ENCODE results near the gene REM2. TPM values are rescaled to one million over a fixed set of nuclear protein-coding genes. Genes with fewer than 3 reads are reported as not detected.

The REM2 gene, protein sequence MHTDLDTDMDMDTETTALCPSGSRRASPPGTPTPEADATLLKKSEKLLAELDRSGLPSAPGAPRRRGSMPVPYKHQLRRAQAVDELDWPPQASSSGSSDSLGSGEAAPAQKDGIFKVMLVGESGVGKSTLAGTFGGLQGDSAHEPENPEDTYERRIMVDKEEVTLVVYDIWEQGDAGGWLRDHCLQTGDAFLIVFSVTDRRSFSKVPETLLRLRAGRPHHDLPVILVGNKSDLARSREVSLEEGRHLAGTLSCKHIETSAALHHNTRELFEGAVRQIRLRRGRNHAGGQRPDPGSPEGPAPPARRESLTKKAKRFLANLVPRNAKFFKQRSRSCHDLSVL
- 1 to 10 TPM in 1 of 2 experiments, under 1 TPM in 1; 0.98 to 1.2 TPM for total RNA-seq

DNA sequence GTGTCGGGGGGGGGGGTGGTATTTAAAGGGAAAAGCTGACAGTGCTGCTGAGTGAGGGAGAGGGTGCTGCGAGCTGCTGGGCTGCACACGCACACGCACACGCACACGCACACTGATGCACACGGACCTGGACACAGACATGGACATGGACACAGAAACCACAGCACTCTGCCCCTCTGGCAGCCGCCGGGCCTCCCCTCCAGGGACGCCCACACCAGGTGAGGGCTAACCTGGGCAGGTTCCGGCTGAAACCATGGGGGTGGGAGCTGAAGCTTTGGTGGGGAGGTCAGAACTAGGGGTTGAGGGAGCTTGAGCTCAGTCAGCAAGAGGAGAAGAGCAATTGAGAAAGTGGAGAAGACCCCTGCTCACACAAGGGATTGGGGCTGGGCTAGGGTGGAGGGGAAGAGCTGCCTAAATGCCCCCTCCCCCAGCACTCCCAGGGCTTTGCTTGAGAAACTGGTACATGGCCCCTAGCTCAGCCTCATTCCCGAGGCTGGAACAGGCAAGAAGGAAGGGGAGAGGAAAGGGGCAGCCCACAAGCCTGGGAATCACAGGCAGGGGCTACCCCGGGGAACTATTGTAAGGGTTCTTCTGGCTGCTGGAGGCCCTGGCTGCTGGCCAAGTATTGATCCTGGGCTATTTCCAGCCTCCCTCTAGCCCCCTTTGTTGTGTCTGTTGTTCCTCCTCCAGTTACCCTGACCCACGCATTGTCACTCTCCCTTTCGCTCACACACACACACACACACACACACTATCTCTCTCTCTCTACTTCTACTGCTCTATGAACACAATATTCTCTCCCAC, at the start of gene REM2:
TSS of gene REM2 (plus strand) at position 50 of the 804 bp plus-strand sequence. CDS start at position 116, 66 bp downstream.
- H3K4me3 Mint-ChIP-seq: no peak within 1 kb of the TSS
- DNase-seq: no peak
- ChIA-PET CTCF (interaction anchor here (1.1 to 12.1 kb wide), 5 partner anchors 12 to 326 kb away, joined by 3 to 145 read pairs (median 7); partner anchors contain the start of genes LRP10 and PRMT5), POLR2A (interaction anchor here (1.2 to 9.2 kb wide), 4 partner anchors 10 to 294 kb away, joined by 3 to 115 read pairs (median 10); partner anchors contain the start of genes DAD1, LRP10 and RBM23)
- no peaks in the 10 kb centered on the region for H3K9me3 Mint-ChIP-seq
- peaks cover 23% of the 10 kb centered on the region for H3K27me3 Mint-ChIP-seq
- peaks cover 11% of the 10 kb centered on the region for H3K36me3 Mint-ChIP-seq (ENCODE audit: low read depth)
- H3K4me1 Mint-ChIP-seq: peaks cover 30% of the 10 kb centered on the region
- H3K27ac Mint-ChIP-seq: no peak within 1 kb of the TSS

DNA sequence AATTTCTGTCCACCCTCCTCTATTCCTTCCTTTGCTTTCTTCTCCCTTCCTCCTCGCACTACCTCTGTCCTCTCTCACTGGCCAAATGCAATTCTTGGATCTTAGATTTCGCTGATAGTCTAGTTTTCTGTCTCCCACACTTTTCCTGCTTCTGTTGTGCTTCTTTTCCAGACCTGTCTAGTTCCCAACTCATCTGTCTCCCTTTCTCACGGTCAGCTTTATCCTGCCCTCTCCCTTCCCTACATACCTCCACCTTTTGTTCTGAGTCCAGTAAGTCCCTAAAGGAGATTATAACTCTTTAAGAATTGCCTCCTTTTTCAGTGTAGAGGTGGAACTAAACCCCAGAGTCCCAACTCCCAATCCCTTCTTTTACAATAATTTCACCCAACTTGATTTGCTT, 47.5 kb upstream of the REM2 start:
- peaks cover 15% of the 10 kb centered on the region for H3K27me3 Mint-ChIP-seq
- H3K4me3 Mint-ChIP-seq: no peak overlapping the region
- DNase-seq: no peak
- CTCF ChIA-PET: interaction anchor here (1.2 to 6.4 kb wide), 3 partner anchors 12 to 23 kb away, joined by 3 to 62 read pairs (median 18); no protein-coding TSS in a partner anchor
- peaks cover 40% of the 10 kb centered on the region for H3K36me3 Mint-ChIP-seq (ENCODE audit: low read depth)
- no peak overlapping the region for H3K27ac Mint-ChIP-seq
- POLR2A ChIA-PET: interaction anchor here (1.2 to 1.5 kb wide), 2 partner anchors 36 to 47 kb away, joined by 3 read pairs; partner anchors contain the start of gene LRP10
- H3K4me1 Mint-ChIP-seq: peaks cover 20% of the 10 kb centered on the region
- H3K9me3 Mint-ChIP-seq: no peaks in the 10 kb centered on the region

DNA sequence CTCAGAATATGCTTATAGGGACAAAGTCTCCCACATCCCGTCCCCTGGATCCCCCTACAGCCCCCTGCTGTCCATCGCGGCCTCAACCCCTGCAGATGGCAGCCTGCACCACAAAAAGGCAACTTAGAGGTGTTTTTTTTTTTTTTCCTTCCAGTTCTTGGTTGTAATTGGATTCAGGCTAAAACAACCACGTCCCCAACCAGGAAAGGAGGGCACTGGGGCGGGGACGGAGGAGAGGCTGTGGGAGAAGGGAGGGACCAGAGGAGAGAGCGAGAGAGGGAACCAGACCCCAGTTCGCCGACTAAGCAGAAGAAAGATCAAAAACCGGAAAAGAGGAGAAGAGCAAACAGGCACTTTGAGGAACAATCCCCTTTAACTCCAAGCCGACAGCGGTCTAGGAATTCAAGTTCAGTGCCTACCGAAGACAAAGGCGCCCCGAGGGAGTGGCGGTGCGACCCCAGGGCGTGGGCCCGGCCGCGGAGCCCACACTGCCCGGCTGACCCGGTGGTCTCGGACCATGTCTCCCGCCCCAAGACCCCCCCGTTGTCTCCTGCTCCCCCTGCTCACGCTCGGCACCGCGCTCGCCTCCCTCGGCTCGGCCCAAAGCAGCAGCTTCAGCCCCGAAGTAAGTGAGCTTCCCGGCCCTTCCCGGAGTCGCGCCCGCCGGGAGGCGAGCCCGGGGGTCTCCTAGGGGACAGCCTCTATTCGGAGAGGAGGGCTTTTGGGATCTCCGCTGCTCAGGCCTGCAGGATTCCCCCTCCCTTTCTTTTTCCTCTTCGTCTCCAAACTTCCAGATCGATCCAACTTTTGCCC, 46.5 kb upstream of the REM2 start, which contains the start of gene MMP14:
TSS of gene MMP14 (plus strand) at position 285 of the 813 bp plus-strand sequence. CDS start at position 518, 233 bp downstream.
- H3K27me3 Mint-ChIP-seq: peaks cover 15% of the 10 kb centered on the region
- DNase-seq: no peak
- no peaks in the 10 kb centered on the region for H3K9me3 Mint-ChIP-seq
- H3K27ac Mint-ChIP-seq: no peak within 1 kb of the TSS
- no peak within 1 kb of the TSS for H3K4me3 Mint-ChIP-seq
- peaks cover 35% of the 10 kb centered on the region for H3K36me3 Mint-ChIP-seq (ENCODE audit: low read depth)
- POLR2A ChIA-PET: interaction anchor here (0.8 kb wide), 1 partner anchor 35 kb away, joined by 3 read pairs; the partner anchor contains the start of gene LRP10
- H3K4me1 Mint-ChIP-seq: peaks cover 11% of the 10 kb centered on the region
- CTCF ChIA-PET: interaction anchor here (0.6 to 6.4 kb wide), 3 partner anchors 13 to 64 kb away, joined by 3 to 62 read pairs (median 4); no protein-coding TSS in a partner anchor

DNA sequence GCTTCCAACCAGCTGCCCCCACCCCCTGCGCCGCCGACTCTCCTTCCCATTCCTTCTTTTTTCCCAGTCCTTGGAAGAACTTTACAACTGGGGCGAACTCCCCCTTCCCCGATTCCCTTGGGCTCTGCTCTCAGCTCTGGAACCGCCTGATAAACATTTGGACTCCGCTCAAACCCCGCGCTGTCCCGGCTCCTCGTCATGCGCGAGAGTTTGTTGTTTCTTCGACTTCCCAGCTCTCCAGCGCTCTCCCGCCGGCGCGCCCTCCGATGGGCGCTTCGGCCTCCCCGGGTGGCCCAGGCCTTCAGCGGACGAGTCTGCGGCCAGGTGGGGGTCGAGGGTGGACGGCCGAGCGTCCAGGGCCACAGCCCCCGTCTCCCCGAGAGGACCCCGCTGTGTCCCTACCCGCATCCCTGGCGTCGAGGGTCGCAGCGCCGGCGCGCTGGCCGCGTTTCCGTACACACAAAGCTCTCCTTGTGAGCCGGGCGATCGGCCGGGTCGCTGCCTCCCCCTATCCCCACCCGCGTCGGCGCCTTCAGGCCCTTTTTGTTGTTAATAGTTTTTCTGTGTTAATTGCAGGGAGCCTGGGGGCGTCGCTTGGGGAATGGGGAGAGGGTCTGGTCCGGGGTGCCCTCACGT, 45.8 kb upstream of the REM2 start:
- Mint-ChIP-seq H3K27me3 (peaks cover 15% of the 10 kb centered on the region), H3K36me3 (ENCODE audit: low read depth) (peaks cover 30% of the 10 kb centered on the region), H3K9me3 (no peaks in the 10 kb centered on the region), H3K4me3 (no peak overlapping the region), H3K27ac (no peak overlapping the region), H3K4me1 (peaks cover 7% of the 10 kb centered on the region)
- CTCF ChIA-PET: interaction anchor here (1.2 to 6.4 kb wide), 2 partner anchors 14 to 16 kb away, joined by 3 to 62 read pairs; no protein-coding TSS in a partner anchor
- POLR2A ChIA-PET: interaction anchor here (0.8 kb wide), 1 partner anchor 34 kb away, joined by 3 read pairs; the partner anchor contains the start of gene LRP10
- no peak for DNase-seq

DNA sequence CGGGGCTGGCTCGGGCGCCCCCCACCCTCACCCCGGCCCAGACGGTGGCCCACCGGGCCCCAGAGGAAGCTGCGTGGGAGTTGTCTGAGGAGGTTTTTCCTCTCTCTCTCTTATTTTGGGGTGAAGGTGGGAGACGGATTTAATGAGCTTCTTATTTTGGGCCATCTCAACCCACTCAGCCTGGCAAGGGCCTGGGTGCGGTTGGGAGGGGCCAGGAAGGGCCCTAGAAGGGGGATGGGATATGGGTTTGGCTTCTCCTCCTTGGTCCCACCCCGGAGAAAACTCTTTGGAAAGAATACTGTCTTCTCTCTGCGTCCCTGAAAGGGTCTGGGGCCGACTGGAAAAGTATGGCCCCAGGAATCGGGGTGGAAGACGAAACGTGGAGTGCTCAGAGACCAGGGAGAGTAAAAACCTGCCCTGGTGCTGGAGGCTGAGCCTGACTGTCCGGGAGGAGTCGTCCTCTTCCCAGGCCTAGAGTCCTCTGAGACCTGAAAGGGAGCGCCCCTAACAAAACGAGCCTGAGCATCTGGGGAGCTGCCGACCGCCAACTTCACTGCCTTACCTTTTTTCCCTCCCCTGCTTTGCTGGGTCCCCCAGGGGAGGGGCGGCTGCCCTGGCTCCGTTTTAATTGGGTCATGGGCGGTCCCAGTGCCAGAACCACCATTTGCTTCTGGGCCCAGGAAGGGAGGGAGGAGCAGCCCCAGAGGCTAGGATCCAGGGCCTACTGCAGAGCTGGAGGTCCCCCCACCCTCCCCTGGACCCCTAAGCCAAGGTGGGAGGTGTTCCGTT, 45.1 kb upstream of the REM2 start:
- peaks cover 15% of the 10 kb centered on the region for H3K27me3 Mint-ChIP-seq
- CTCF ChIA-PET: interaction anchor here (0.5 to 6.4 kb wide), 4 partner anchors 15 to 267 kb away, joined by 3 to 62 read pairs (median 4); no protein-coding TSS in a partner anchor
- no peak for DNase-seq
- H3K4me3 Mint-ChIP-seq: no peak overlapping the region
- H3K27ac Mint-ChIP-seq: no peak overlapping the region
- peaks cover 30% of the 10 kb centered on the region for H3K36me3 Mint-ChIP-seq (ENCODE audit: low read depth)
- POLR2A ChIA-PET: interaction anchor here (1.0 to 1.3 kb wide), 3 partner anchors 8 to 13 kb away, joined by 4 to 8 read pairs (median 5); partner anchors contain the start of gene MRPL52
- H3K9me3 Mint-ChIP-seq: no peaks in the 10 kb centered on the region
- H3K4me1 Mint-ChIP-seq: peaks cover 7% of the 10 kb centered on the region

DNA sequence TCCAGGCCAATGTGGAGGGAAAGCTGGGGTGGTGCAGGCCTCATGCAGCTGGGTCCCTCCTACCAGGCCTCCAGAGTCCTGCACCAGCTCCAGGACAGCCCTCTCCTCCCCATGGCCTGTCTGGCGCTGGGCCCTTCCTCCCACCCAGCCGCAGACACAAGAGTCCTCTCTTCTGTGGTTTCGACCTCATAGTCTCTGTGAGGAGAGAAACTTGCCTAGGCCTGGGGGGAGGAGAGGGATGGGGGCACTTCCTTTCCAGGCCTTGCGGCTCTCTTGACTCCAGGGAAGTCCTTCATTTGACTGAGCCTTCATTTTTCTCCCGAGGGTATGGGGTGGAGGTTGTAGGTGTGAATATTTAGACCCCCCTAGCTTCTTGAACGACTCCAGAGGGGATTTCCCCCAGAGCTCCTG, 44.4 kb upstream of the REM2 start:
- H3K36me3 Mint-ChIP-seq (ENCODE audit: low read depth): peaks cover 26% of the 10 kb centered on the region
- no peak overlapping the region for H3K4me3 Mint-ChIP-seq
- CTCF ChIA-PET: interaction anchor here (0.5 to 6.4 kb wide), 3 partner anchors 14 to 267 kb away, joined by 3 to 62 read pairs (median 4); no protein-coding TSS in a partner anchor
- H3K27ac Mint-ChIP-seq: no peak overlapping the region
- DNase-seq: no peak
- H3K27me3 Mint-ChIP-seq: peaks cover 18% of the 10 kb centered on the region
- H3K4me1 Mint-ChIP-seq: peaks cover 7% of the 10 kb centered on the region
- POLR2A ChIA-PET: interaction anchor here (1.0 to 1.3 kb wide), 5 partner anchors 8 to 17 kb away, joined by 3 to 8 read pairs (median 4); partner anchors contain the start of gene MRPL52
- no peaks in the 10 kb centered on the region for H3K9me3 Mint-ChIP-seq

DNA sequence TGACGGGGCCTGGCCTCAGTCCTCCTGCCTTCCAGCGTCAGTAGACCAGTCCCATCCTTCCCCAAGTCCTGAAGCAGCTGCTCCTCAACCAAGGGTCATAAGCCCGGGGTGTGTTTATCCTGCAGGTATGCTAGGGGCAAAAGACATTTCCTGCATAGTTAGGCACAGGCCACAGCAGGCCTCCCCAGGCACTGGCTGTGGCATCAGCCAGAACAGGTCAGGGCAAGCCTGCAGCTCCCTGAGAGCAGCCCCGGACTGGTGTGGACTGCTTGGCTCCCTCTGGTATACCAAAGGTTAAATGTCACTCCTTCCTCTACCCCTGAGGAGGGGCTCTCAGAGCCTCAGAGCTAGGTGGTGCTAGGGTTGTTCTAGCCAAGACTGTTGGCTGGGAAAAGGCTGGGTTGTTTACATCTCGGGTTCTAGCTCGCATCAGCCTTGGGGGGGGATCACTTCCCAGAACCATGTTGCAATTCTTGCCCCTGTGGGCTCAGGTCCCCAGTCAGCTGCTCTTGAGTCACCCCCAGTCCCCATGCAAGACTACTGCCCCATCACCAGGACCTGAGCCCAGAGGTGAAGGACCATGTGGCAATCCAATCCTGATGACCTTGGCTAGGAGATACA, 43.8 kb upstream of the REM2 start:
- Mint-ChIP-seq H3K27me3 (peaks cover 18% of the 10 kb centered on the region), H3K27ac (no peak overlapping the region), H3K9me3 (no peaks in the 10 kb centered on the region), H3K4me1 (peaks cover 7% of the 10 kb centered on the region), H3K36me3 (ENCODE audit: low read depth) (peaks cover 25% of the 10 kb centered on the region), H3K4me3 (no peak overlapping the region)
- POLR2A ChIA-PET: interaction anchor here (1.0 to 1.3 kb wide), 4 partner anchors 9 to 16 kb away, joined by 3 to 8 read pairs (median 4); partner anchors contain the start of gene MRPL52
- no peak for DNase-seq
- CTCF ChIA-PET: interaction anchor here (1.0 to 6.4 kb wide), 3 partner anchors 9 to 219 kb away, joined by 3 to 62 read pairs (median 3); no protein-coding TSS in a partner anchor

DNA sequence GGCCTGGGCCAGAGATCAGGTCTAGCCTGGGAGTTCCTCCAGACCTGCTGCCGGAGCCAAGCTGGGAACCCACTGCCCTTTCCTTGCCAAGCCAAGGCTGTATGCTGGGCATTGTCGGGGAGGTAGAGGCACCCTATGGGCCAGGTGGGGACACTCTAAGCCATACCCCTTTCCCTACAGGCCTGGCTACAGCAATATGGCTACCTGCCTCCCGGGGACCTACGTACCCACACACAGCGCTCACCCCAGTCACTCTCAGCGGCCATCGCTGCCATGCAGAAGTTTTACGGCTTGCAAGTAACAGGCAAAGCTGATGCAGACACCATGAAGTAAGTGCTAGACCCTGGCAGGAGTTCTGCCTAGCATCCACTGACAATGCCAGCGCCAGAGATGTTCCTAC, 41.7 kb upstream of the REM2 start:
- POLR2A ChIA-PET: interaction anchor here (0.5 to 1.1 kb wide), 2 partner anchors 11 to 116 kb away, joined by 3 to 6 read pairs; no protein-coding TSS in a partner anchor
- H3K27me3 Mint-ChIP-seq: peaks cover 19% of the 10 kb centered on the region
- DNase-seq: no peak
- peaks cover 6% of the 10 kb centered on the region for H3K36me3 Mint-ChIP-seq (ENCODE audit: low read depth)
- no peaks in the 10 kb centered on the region for H3K9me3 Mint-ChIP-seq
- CTCF ChIA-PET: interaction anchor here (0.7 to 1.6 kb wide), 3 partner anchors 11 to 32 kb away, joined by 3 to 7 read pairs (median 3); partner anchors contain the start of gene MRPL52
- no peak overlapping the region for H3K27ac Mint-ChIP-seq
- H3K4me1 Mint-ChIP-seq: peaks cover 6% of the 10 kb centered on the region
- no peak overlapping the region for H3K4me3 Mint-ChIP-seq

DNA sequence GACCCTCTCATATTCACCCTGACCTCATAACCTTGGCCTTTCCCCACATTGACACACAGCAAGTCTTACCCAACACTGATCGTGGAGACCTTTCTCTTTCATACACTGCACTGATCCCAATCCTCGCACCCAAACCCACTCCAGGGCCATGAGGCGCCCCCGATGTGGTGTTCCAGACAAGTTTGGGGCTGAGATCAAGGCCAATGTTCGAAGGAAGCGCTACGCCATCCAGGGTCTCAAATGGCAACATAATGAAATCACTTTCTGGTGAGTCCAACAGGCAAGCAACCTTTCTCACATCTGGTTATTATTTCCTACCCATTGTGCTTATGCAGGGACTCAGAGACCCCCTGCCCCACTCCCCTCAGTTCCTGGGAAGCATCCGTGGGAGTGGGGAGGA, 41.3 kb upstream of the REM2 start:
- ChIA-PET POLR2A (no interaction called here), CTCF (interaction anchor here (0.7 to 1.6 kb wide), 2 partner anchors 11 to 12 kb away, joined by 3 to 7 read pairs; partner anchors contain the start of gene MRPL52)
- Mint-ChIP-seq H3K27ac (no peak overlapping the region), H3K27me3 (peaks cover 18% of the 10 kb centered on the region), H3K36me3 (ENCODE audit: low read depth) (peaks cover 4% of the 10 kb centered on the region), H3K9me3 (no peaks in the 10 kb centered on the region), H3K4me1 (peaks cover 5% of the 10 kb centered on the region), H3K4me3 (no peak overlapping the region)
- no peak for DNase-seq
